Upper lobe of right lung (tissue), 1 donor: ENCODE measurements around the gene CCP110. TPM values are rescaled to one million over a fixed set of nuclear protein-coding genes. Genes with fewer than 3 reads are reported as not detected.

ENCODE experiments used
- ATAC-seq: fragments of 200-7000 bp; cut with Tn5 transposase; one replicate; pipeline ENCODE4 v1.9.1; 2020; ENCODE audit warnings: mild to moderate bottlenecking, moderate library complexity
- DNase-seq: peaks from one replicate; pipeline ENCODE4 v3.0.0-alpha.2; 2020
- H3K27ac ChIP-seq: fragments of 200-600 bp; one replicate; pipeline ENCODE4 v1.8.0; 2022
- H3K27me3 ChIP-seq: fragments of 200-600 bp; one replicate; pipeline ENCODE4 v1.8.0; 2022; ENCODE audit warnings: mild to moderate bottlenecking
- H3K36me3 ChIP-seq: fragments of 200-600 bp; one replicate; pipeline ENCODE4 v1.8.0; 2022
- H3K4me1 ChIP-seq: fragments of 200-600 bp; one replicate; pipeline ENCODE4 v1.8.0; 2022
- H3K4me3 ChIP-seq: fragments of 200-600 bp; one replicate; pipeline ENCODE4 v1.8.0; 2022; ENCODE audit warnings: mild to moderate bottlenecking
- H3K9me3 ChIP-seq: fragments of 200-600 bp; one replicate; pipeline ENCODE4 v1.8.0; 2022
- CTCF ChIP-seq: fragments of 200-600 bp; IDR thresholded peaks from one replicate; pipeline ENCODE4 v1.8.0; 2022; ENCODE audit warnings: antibody characterized with exemption
- intact Hi-C: fragments of 100-400 bp; cut with DNase I; formaldehyde crosslinking; loops from one replicate; pipeline ENCODE4 v1.11.0; 2022
- total RNA-seq: library from RNA; stranded (reverse); fragmentation: NEBNext Ultra II Directional; extraction: Animal tissue kit (Norgen Biotek cat#: 25700); gene quantifications from one replicate; pipeline ENCODE4 v1.2.1, GENCODE V29; 2021
- donor health status: DM: no; HTN: yes; CAD: no; lungs with severe emphysema.

Gene CCP110
- total RNA-seq, 1 donor from 2014 or later, result 16.6 TPM

DNA sequence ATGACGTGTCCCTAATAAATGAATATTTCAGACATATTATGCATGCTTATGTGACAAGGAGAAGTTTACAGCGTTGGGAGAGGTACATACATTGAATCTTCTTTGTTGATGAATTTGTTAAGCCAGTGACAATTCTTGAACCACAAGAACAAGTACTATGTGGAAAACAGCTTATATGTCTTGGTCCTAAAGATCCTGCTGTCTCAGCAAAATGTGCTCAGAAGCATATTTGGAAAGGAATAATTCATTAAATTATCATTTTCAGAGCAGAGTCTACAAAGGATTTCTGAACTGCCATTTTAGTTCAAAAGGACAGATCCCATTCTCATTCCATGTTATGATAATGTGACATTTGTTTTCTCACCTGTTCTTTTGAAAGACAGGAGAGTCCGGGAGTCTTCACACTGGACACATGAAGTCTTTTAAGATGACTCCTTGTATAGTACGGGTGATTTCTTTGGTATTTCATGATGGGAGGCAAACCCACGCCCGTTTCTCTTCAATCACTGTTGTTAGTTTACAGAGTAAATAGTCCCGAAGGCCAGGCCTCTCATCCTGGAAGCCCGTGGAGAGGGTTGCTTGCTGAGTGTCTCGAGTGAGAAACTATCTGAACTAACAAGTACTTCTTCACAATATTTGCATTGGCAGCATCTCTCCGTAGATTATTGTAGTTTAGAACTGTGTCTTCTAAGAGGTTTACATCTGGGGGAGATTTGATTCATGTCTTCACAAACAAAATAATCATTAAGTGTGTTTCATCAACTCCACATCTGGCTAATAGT is 58.5 kb downstream of the CCP110 start:
- ATAC-seq, result no peak
- intact Hi-C loops, result no loop called here
- Histone ChIP-seq H3K36me3 (peaks cover 74% of the 10 kb centered on the region), H3K9me3 (no peaks in the 10 kb centered on the region), H3K27me3 (no peaks in the 10 kb centered on the region), H3K4me3 (no peak overlapping the region), H3K27ac (no peak overlapping the region), H3K4me1 (no peaks in the 10 kb centered on the region)
- no peak for DNase-seq
- no peak for TF ChIP-seq CTCF

DNA sequence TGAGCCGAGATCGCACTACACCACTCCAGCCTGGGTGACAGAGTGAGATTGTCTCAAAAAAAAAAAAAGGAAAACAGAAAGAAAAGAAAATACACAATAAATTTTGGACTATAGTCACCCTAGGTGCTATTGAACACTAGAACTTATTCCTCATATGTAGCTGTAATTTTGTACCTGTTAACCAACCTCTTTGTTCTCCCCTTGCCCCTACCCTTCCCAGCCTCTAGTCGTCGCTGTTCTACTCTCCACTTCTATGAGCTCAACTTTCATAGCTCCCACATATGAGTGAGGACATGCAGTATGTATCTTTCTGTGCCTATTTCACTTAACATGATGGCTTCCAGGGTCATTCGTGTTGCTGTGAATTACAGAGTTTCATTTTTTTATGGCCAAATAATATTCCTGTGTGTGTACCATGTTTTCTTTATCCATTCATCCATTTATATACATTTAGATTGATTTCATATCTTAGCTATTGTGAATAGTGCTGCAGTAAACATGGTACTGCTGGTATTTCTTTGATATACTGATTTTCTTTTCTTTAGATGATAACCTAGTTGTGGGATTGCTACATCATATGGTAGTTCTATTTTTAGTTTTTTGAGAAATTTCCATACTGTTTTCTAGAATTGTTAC is 60.0 kb downstream of the CCP110 start:
- ATAC-seq, result peak; percentile 91
- no peak for DNase-seq
- Histone ChIP-seq H3K36me3 (peaks cover 65% of the 10 kb centered on the region), H3K4me3 (no peak overlapping the region), H3K27me3 (no peaks in the 10 kb centered on the region), H3K4me1 (no peaks in the 10 kb centered on the region), H3K27ac (no peak overlapping the region), H3K9me3 (no peaks in the 10 kb centered on the region)
- TF ChIP-seq CTCF, result peak; percentile 87
- intact Hi-C loops, result no loop called here

GRCh38 chr16:19588661-19589060 is 64.9 kb downstream of the CCP110 start:
- Histone ChIP-seq H3K4me1 (no peaks in the 10 kb centered on the region), H3K27me3 (no peaks in the 10 kb centered on the region), H3K36me3 (peaks cover 53% of the 10 kb centered on the region), H3K9me3 (no peaks in the 10 kb centered on the region), H3K27ac (no peak overlapping the region), H3K4me3 (no peak overlapping the region)
- DNase-seq (no peak), ATAC-seq (no peak)
- TF ChIP-seq CTCF, result no peak
- intact Hi-C loops, result no loop called here

- DNase-seq (no peak), ATAC-seq (no peak)
- H3K9me3 ChIP-seq, result no peaks in the 10 kb centered on the region
- no peak overlapping the region for H3K27ac ChIP-seq
- no peaks in the 10 kb centered on the region for H3K4me1 ChIP-seq
- no peaks in the 10 kb centered on the region for H3K27me3 ChIP-seq
- intact Hi-C loops, result no loop called here
- TF ChIP-seq CTCF, result no peak
- peaks cover 57% of the 10 kb centered on the region for H3K36me3 ChIP-seq
- no peak overlapping the region for H3K4me3 ChIP-seq
Observed at GRCh38 chr16:19589106-19589505, 65.4 kb downstream of the CCP110 start.

- no peak overlapping the region for H3K27ac ChIP-seq
- intact Hi-C loops, result no loop called here
Observed at GRCh38 chr16:19589771-19590302, 66.1 kb downstream of the CCP110 start.

More at GRCh38 chr16:19589771-19590302, 66.1 kb downstream of the CCP110 start:
- Histone ChIP-seq H3K4me3 (no peak overlapping the region), H3K9me3 (no peaks in the 10 kb centered on the region), H3K27me3 (no peaks in the 10 kb centered on the region), H3K4me1 (no peaks in the 10 kb centered on the region), H3K36me3 (peaks cover 58% of the 10 kb centered on the region)
- ATAC-seq, result no peak
- TF ChIP-seq CTCF, result no peak
- no peak for DNase-seq
